Measurements from ENCODE around the gene RHOC. TPM values are rescaled to one million over a fixed set of nuclear protein-coding genes. Genes with fewer than 3 reads are reported as not detected.

Gene RHOC
- total RNA-seq, 1 experiment from 2014 or later = 68.9 TPM

DNA sequence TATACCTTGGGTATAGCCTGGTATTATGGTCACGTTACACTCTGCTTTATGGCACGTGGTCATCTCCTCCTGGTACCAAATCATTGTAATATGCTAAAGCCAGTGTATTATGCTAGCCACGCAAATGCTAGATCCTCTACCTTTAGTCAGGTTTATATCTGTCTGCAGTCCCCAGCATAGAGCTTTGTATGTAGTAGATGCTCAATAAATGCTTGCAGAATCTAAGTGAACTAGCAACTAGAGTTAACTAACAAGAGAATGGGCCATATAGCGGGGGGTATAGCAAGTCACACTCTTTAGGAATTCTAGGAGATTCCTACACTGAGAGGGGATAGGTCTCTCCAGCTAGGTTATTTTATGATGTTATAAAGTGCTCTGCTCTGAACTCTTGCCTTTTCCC lies 29.4 kb downstream of the RHOC start:
- no peak overlapping the region for H3K4me3 Mint-ChIP-seq

DNA sequence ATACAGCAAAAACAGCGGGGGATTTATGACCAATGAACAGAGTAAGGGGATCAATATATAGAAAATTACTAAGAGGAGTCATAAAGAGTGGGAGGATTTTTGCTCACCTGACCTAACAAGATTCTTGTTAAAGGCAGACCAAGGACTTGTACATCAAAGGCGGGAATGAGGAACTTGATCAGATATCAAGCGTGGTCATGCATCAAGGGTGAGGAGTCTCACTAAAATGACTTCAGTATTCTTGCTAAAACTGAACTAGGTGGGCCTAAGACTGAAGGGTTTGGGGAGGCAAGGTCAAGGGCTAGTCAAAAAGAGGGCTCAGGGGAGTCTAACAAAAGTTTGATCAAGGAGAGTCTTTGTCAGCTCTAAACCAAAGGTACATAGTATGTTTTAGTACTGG lies 30.4 kb downstream of the RHOC start:
- Mint-ChIP-seq H3K4me1 (peaks cover 48% of the 10 kb centered on the region), H3K4me3 (peak overlapping the region; percentile 72), H3K27me3 (ENCODE audit: low read depth) (peaks cover 10% of the 10 kb centered on the region; the same call in 1 of the 2 replicates), H3K36me3 (peaks cover 13% of the 10 kb centered on the region), H3K27ac (no peak overlapping the region), H3K9me3 (peaks cover 4% of the 10 kb centered on the region; the same call in 1 of the 2 replicates)
- CTCF ChIA-PET = no interaction called here
- POLR2A ChIA-PET = no interaction called here
- ATAC-seq = no peak
- no peak for DNase-seq (ENCODE audit: low spot score)
- TF ChIP-seq MYBL2 (CRISPR knock-in tag; IDR thresholded peaks at IDR 0.05) (no peak), TEAD1 (CRISPR knock-in tag; IDR thresholded peaks at IDR 0.05) (no peak), JUN (CRISPR knock-in tag; IDR thresholded peaks at IDR 0.05) (no peak), FOXJ3 (CRISPR knock-in tag; IDR thresholded peaks at IDR 0.05; ENCODE audit: borderline replicate concordance) (no peak), ATF1 (CRISPR knock-in tag; IDR thresholded peaks at IDR 0.05) (no peak), ESRRA (CRISPR knock-in tag; IDR thresholded peaks at IDR 0.05; ENCODE audit: borderline replicate concordance) (no peak), CREM (CRISPR knock-in tag; IDR thresholded peaks at IDR 0.05) (no peak), MXD4 (CRISPR knock-in tag; IDR thresholded peaks at IDR 0.05; ENCODE audit: borderline replicate concordance) (no peak), ZNF263 (CRISPR knock-in tag; IDR thresholded peaks at IDR 0.05; ENCODE audit: low read depth) (no peak), SMAD3 (CRISPR knock-in tag; IDR thresholded peaks at IDR 0.05; ENCODE audit: borderline replicate concordance) (no peak)
- TF ChIP-seq, protein P1, sequence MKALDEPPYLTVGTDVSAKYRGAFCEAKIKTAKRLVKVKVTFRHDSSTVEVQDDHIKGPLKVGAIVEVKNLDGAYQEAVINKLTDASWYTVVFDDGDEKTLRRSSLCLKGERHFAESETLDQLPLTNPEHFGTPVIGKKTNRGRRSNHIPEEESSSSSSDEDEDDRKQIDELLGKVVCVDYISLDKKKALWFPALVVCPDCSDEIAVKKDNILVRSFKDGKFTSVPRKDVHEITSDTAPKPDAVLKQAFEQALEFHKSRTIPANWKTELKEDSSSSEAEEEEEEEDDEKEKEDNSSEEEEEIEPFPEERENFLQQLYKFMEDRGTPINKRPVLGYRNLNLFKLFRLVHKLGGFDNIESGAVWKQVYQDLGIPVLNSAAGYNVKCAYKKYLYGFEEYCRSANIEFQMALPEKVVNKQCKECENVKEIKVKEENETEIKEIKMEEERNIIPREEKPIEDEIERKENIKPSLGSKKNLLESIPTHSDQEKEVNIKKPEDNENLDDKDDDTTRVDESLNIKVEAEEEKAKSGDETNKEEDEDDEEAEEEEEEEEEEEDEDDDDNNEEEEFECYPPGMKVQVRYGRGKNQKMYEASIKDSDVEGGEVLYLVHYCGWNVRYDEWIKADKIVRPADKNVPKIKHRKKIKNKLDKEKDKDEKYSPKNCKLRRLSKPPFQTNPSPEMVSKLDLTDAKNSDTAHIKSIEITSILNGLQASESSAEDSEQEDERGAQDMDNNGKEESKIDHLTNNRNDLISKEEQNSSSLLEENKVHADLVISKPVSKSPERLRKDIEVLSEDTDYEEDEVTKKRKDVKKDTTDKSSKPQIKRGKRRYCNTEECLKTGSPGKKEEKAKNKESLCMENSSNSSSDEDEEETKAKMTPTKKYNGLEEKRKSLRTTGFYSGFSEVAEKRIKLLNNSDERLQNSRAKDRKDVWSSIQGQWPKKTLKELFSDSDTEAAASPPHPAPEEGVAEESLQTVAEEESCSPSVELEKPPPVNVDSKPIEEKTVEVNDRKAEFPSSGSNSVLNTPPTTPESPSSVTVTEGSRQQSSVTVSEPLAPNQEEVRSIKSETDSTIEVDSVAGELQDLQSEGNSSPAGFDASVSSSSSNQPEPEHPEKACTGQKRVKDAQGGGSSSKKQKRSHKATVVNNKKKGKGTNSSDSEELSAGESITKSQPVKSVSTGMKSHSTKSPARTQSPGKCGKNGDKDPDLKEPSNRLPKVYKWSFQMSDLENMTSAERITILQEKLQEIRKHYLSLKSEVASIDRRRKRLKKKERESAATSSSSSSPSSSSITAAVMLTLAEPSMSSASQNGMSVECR (CRISPR knock-in tag; IDR thresholded peaks at IDR 0.05; ENCODE audit: borderline replicate concordance) = no peak
- TF ChIP-seq, protein P2, sequence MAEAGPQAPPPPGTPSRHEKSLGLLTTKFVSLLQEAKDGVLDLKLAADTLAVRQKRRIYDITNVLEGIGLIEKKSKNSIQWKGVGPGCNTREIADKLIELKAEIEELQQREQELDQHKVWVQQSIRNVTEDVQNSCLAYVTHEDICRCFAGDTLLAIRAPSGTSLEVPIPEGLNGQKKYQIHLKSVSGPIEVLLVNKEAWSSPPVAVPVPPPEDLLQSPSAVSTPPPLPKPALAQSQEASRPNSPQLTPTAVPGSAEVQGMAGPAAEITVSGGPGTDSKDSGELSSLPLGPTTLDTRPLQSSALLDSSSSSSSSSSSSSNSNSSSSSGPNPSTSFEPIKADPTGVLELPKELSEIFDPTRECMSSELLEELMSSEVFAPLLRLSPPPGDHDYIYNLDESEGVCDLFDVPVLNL (CRISPR knock-in tag; IDR thresholded peaks at IDR 0.05; ENCODE audit: borderline replicate concordance, low read depth) = no peak
- TF ChIP-seq, protein P3, sequence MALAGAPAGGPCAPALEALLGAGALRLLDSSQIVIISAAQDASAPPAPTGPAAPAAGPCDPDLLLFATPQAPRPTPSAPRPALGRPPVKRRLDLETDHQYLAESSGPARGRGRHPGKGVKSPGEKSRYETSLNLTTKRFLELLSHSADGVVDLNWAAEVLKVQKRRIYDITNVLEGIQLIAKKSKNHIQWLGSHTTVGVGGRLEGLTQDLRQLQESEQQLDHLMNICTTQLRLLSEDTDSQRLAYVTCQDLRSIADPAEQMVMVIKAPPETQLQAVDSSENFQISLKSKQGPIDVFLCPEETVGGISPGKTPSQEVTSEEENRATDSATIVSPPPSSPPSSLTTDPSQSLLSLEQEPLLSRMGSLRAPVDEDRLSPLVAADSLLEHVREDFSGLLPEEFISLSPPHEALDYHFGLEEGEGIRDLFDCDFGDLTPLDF (CRISPR knock-in tag; IDR thresholded peaks at IDR 0.05) = no peak

More for the DNA sequence above, 29.4 kb downstream of the RHOC start:
- H3K27me3 Mint-ChIP-seq (ENCODE audit: low read depth) = peaks cover 10% of the 10 kb centered on the region; the same call in 1 of the 2 replicates
- DNase-seq (ENCODE audit: low spot score) (no peak), ATAC-seq (no peak)
- H3K9me3 Mint-ChIP-seq = peaks cover 4% of the 10 kb centered on the region; the same call in 1 of the 2 replicates
- H3K4me1 Mint-ChIP-seq = peaks cover 38% of the 10 kb centered on the region
- peaks cover 15% of the 10 kb centered on the region for H3K36me3 Mint-ChIP-seq
- CTCF ChIA-PET = no interaction called here
- TF ChIP-seq ZNF263 (CRISPR knock-in tag; IDR thresholded peaks at IDR 0.05; ENCODE audit: low read depth) = no peak
- no peak for TF ChIP-seq ETV6 (CRISPR knock-in tag; IDR thresholded peaks at IDR 0.05)
- no peak for TF ChIP-seq CREB1 (CRISPR knock-in tag; IDR thresholded peaks at IDR 0.05)
- TF ChIP-seq, protein P4, sequence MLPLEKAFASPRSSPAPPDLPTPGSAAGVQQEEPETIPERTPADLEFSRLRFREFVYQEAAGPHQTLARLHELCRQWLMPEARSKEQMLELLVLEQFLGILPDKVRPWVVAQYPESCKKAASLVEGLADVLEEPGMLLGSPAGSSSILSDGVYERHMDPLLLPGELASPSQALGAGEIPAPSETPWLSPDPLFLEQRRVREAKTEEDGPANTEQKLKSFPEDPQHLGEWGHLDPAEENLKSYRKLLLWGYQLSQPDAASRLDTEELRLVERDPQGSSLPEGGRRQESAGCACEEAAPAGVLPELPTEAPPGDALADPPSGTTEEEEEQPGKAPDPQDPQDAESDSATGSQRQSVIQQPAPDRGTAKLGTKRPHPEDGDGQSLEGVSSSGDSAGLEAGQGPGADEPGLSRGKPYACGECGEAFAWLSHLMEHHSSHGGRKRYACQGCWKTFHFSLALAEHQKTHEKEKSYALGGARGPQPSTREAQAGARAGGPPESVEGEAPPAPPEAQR (CRISPR knock-in tag; IDR thresholded peaks at IDR 0.05) = no peak
- POLR2A ChIA-PET = no interaction called here
- H3K27ac Mint-ChIP-seq = no peak overlapping the region
